GM13976 (cell line): ENCODE measurements around the gene PEX7.
"Not testable (repeated sequence)": the region's sequence is repeated elsewhere in the genome, so short reads cannot be mapped to it uniquely, and the experiment has no call there.

Experiments used
- DNase-seq: peaks from one replicate; pipeline ENCODE4 v3.0.0; 2012; ENCODE audit warnings: low spot score
- in situ Hi-C: fragments of 300-500 bp; cut with MboI; formaldehyde crosslinking; loops from one replicate; pipeline ENCODE4 v1.12.0; 2022; ENCODE audit warnings: low sequenced_read_pairs, mixed read lengths, inconsistent platforms; ENCODE audit not compliant: unreplicated experiment
- TF ChIP-seq, protein P1 (sequence below): IDR thresholded peaks from 2 replicates; pipeline ENCODE4 v1.5.1; 2012; ENCODE audit warnings: borderline replicate concordance, mild to moderate bottlenecking; ENCODE audit not compliant: insufficient read depth; ENCODE audit errors: extremely low read depth, missing control alignments, control extremely low read depth

Gene PEX7

GRCh38 chr6:136945711-136946121 is 123.3 kb downstream of the PEX7 start:
- TF ChIP-seq, protein P1, sequence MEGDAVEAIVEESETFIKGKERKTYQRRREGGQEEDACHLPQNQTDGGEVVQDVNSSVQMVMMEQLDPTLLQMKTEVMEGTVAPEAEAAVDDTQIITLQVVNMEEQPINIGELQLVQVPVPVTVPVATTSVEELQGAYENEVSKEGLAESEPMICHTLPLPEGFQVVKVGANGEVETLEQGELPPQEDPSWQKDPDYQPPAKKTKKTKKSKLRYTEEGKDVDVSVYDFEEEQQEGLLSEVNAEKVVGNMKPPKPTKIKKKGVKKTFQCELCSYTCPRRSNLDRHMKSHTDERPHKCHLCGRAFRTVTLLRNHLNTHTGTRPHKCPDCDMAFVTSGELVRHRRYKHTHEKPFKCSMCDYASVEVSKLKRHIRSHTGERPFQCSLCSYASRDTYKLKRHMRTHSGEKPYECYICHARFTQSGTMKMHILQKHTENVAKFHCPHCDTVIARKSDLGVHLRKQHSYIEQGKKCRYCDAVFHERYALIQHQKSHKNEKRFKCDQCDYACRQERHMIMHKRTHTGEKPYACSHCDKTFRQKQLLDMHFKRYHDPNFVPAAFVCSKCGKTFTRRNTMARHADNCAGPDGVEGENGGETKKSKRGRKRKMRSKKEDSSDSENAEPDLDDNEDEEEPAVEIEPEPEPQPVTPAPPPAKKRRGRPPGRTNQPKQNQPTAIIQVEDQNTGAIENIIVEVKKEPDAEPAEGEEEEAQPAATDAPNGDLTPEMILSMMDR: no peak
- in situ Hi-C loops: no loop called here
- DNase-seq: no peak

GRCh38 chr6:136947037-136947436 is 124.6 kb downstream of the PEX7 start:
- in situ Hi-C loops: no loop called here
- no peak for DNase-seq
- TF ChIP-seq, protein P1: no peak

DNA sequence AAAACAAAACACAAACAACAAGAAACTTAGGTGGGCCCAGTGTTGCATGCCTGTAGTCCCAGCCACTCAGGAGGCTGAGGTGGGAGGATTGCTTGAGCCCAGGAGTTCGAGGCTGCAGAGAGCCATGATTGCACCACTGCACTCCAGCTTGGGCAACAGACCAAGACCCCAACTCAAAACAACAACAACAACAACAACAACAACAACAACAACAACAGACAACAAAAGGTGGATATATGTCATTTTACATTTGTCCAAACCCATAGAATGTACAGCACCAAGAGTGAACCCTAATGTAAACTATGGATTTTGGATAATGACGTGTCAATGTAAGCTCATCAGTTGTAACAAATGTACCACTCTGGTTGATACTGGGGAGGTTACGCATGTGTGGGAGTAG is 127.6 kb downstream of the PEX7 start:
- not testable (repeated sequence) for DNase-seq

GRCh38 chr6:136950436-136951126 is 128.2 kb downstream of the PEX7 start:
- DNase-seq: no peak
- in situ Hi-C loops: no loop called here
- TF ChIP-seq, protein P1: no peak

More for the DNA sequence above, 127.6 kb downstream of the PEX7 start:
- in situ Hi-C loops: not testable (repeated sequence)

DNA sequence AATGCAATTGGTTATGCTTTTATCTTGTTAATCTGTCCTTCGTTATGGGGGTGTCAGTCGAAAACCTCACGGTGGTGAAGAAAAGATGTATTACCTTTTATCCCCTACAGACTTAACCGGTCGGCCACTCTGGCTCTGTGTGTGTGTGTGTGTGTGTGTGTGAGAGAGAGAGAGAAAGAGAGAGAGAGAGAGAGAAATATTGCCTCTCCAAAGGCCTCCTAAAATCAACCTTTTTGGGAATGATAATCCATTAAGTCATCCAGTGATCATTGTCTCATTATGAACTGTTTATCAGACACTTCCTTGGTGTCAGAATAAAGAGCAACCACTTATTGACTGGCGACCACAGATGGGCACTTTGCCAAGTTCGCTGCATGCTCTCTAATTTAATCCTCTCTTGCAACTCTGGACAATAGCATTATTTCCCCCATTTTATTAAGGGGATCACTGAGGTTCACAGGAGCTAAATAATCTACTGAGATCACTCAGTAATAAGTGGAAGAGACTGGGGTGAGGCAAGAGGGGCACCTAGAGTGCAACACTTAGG is 130.4 kb downstream of the PEX7 start:
- TF ChIP-seq, protein P1: no peak
- DNase-seq: no peak
- in situ Hi-C loops: no loop called here

DNA sequence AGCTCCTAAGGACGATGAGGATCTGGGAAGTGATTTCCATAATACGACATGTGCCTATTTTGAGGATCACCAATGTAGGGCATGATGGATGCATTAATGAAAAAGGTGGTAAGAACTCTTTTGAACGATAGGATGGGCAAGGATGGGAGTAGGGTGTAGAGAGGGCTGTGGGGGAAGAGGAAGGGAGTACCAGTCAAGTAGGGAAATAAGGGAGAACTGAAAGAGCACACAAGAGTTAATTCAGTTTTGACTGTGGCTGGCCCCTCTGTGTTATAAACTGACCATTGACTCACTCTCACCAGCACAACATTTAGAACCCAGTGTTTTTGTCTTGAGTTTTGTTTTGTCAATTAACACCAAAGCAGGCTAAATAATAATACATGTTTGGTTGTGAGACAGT is 132.7 kb downstream of the PEX7 start:
- in situ Hi-C loops: no loop called here
- TF ChIP-seq, protein P1: no peak
- no peak for DNase-seq
